Pons (tissue), 1 donor: Measurements from ENCODE around the gene INPP5E.

Experiments used
- DNase-seq: peaks from one replicate; pipeline ENCODE4 v3.0.0-alpha.2; 2016; ENCODE audit warnings: low spot score

Gene INPP5E

GRCh38 chr9:136403538-136403914, 36.1 kb downstream of the INPP5E start:
- no peak for DNase-seq

GRCh38 chr9:136402067-136402466, 37.6 kb downstream of the INPP5E start:
- no peak for DNase-seq

DNA sequence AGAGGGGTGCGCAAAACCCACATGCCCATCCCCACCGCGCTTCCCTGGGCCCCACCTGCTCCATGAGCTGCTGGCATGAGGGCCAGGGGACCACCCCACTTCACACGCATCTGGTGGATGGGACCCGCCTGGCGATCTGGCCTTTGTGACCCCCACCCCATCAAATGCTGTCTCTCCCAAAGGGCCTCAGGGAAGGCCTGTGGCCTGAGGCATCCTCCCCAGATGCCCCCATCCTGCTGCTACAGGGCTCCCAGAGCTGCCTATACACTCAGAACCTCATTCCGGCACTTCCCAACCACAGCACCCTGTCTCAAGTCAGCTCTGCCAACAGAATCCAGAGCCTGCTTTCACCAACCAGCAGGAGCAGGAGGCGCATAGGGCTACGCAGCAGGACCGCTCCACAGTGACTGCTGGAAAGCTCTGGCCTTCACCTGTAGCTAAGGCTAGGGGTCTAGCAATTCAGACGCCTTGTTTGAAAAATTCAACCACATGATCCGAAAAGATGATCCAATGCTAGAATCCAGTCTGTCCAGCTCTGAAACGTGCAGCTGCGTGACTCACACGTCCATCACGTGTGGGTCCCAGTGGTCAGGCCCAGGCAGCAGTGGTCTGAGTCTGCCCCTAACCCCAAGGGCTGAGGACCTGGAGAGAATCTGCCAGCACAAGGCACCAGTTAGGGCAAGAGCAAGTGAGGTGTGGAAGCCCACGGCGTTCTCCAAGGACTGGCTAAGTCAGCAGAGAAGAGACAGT, 38.3 kb downstream of the INPP5E start:
- no peak for DNase-seq

DNA sequence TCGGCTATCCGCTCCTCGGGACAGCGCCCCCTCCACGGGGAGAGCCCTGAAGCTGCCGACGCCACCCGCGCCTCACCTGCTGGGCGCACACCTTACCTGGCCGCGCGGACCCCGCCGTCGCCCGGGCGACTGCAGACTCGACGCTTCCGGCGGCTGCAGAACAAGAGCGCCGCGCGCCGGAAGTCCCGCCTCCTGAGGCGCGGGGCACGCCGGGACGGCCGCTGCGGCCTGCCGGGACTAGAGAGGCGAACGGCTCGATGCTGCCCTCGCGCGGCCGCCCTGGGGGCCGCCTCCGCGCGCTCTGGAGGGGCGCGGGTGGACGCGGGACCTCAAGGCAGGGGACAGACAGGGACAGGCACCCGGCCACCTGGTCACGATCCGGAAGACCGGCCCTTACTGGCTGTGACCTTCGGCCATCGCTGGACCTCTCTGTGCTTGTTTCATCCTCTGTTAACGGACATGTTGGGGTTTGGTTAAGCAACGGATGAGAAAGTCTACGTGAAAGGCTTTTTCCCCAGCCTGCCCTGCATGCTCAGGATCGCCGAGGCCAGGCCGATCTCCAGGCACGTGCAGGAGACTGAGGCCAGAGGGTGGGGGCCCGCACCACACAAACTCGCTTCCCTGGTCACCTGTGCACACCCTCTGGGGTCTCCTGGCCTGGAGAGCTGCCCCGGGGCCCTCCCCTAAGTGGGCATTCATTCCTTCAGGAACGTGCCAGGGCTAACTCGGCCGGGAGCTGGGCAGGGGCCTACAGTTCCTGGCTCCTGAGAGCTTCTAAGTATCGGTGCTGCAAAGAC, 39.4 kb downstream of the INPP5E start, which contains the start of gene SNAPC4:
Gene SNAPC4, minus strand, starts transcription at position 133 of the 797 bp plus-strand sequence. CDS start 1,742 bp downstream, outside the sequence.
- peak; percentile 72 for DNase-seq

- DNase-seq, result no peak
Measured at GRCh38 chr9:136399176-136400037, 40.2 kb downstream of the INPP5E start.

- no peak for DNase-seq
Measured at GRCh38 chr9:136398286-136398685, 41.4 kb downstream of the INPP5E start.

GRCh38 chr9:136397643-136398042, 42.0 kb downstream of the INPP5E start:
- no peak for DNase-seq

DNA sequence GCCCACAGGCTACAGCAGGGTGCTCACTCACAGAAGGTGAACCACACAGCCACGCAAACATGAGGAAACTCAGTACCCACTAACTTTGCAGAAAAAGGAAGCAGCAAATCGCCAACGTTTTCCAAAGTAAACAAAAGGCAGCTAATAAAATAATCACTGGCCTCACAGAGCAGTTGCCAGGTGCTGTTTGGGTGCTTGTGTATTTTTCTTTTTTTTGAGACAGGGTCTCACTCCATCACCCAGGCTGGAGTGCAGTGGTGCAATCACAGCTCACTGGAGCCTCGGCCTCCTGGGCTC, 43.5 kb downstream of the INPP5E start:
- DNase-seq, result no peak

DNA sequence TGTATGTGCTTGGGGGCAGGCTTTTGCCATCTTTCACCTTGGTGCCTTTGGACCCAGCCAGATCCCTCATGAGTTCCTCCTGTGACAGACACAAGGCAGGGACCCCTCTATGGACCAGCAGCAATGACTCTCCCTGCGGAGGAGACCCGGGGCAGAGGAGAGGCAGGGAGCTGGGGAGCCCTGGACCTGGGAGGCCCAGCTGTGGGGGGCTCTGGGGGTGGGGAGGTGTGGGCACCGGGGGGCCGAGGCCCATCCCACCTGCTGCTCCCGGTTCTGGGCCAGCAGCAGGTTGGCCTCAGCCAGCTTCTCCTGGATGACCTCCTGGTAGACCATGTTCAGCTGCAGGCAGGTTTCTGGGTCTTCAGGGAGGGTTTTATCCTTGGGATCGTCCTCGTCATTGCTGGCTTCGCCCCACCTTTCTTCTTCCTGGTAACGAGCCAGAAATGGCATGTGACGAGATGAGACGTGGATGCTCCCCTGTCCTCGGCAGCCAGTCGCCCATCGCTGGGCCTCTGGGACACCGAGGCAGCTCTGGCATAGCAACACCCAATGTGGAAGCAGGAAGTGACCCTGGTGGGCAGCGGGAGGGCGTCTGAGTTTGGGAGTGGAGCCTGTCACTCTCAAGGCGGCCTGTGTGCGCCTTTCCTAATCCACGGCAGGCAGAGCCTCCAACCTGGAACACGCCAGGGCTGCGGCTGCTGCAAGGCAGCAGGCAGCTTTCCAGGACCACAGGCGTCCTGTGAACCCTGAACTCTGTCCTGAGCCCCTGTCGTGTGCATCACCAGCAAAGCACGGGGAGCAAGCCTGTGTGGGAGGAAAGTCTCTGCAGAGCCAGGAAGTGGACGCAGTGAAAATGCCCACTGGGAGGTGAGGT, 44.1 kb downstream of the INPP5E start:
- DNase-seq, result no peak

DNA sequence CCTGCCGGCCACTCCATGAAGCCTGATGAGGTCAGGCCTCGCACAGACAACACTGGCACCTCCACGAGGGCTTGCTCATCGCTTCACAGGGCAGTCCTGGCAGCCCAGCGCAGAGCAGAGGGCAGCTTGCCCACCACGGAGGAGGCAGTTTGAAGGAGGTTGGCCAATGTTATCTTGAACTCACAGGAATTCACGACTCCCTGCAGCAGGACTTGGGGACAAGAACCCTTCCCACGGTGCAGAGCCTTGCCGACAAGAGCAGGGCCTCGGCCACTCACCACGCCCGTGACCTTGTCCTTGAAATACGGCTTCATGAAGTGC, 44.7 kb downstream of the INPP5E start:
- no peak for DNase-seq

GRCh38 chr9:136394312-136395019, 45.2 kb downstream of the INPP5E start:
- DNase-seq, result no peak

DNA sequence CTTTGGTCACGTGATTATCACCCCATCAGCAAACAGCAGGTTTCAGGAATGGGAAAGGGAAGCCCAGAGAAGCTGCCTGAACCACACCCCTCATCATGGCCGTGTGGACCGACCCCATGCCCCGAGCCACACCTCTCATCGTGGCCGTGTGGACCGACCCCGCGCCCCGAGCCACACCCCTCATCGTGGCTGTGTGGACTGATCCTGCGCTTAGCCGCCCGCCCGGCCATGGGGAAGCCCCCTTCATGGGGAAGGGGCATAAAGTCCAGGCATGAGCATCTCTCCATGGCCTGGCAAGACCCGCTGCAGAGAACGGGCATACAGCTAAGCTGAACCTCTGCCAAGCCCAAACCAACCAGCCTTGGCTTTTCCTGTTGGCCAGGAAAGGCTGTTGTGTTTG, 46.1 kb downstream of the INPP5E start:
- no peak for DNase-seq

DNA sequence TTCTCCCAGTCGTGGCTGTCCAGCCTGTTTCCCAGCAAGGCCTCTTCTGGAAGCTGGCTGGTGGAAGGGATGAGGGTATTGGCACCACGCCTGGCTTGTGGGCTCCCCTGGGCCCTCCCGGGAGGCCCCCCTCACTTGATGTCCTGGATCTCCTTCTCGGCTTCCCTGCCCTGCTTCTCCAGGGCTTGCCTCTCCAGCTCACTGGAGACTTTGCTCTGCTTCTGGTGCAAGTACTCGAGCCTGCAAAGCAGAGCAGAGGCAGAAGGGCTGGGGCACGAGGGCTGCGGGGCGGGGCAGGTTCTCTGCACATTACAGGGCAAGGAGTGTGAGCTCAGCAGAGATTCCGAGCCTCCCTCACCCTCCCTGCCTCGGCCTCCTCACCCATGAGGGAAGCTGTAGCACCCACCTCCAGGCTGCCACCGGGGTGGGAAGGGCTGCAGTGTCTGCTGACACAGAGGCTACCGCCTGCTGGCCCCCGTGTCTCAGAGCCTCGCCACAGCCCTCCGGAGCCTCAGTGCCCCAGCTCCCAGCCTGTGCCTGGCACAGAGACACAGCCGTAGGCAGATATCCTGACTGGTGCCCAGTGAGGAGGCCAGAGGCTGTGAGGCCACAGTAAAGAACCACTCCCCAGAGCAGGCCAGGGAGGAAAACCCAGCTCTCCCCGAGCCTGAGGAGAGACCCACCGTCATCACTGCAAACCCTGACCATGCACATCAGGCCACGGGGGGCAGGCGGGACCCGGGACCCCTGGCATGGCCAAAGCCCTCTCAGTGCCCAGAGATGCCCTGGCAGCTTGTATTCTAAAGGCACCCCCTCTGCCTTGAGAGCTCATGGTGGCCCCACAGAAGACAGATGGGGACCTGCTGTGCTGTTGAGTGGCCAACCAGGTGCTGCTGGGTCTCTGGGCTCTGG, 46.9 kb downstream of the INPP5E start:
- no peak for DNase-seq

GRCh38 chr9:136391737-136392537, 47.7 kb downstream of the INPP5E start:
- no peak for DNase-seq

DNA sequence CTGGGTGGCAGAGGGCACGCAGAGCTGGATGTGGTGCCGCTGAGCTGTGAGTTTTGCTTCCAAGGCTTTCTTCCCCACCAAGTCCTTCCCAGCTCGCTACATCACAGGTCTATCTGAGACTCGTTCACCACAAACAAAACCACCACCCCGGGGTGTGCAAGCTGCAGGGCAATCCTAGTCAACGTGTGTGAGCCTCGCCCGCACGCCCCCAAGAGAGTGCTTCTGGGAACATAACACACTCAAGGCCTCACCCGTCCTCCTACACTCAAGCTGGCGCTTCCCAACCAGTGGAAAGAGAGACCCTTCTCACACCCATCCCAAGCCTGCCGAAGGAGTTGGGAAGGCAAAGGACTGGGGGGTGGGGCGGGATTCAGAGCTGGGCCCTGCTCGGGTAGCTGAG, 50.2 kb downstream of the INPP5E start:
- DNase-seq, result no peak

GRCh38 chr9:136387217-136387616, 52.4 kb downstream of the INPP5E start:
- no peak for DNase-seq

DNA sequence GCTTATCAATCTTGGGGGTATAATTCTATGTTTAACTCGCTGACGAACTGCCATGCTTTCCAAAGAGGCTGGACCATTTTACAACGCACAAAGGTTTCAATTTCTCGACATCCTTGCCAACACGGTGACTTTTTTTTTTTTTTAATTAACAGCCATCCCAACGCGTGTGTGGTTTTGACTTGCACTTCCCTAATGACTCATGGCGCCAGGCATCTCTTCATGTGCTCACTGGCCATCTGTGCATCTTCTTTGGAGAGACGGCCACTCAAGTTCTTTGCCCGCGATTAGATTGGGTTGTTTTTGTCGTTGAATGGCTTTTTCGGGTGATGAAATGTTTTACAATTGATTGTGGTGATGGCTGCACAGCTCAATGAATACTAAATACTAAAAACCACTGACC, 53.6 kb downstream of the INPP5E start:
- no peak for DNase-seq

GRCh38 chr9:136385015-136385414, 54.6 kb downstream of the INPP5E start:
- DNase-seq, result no peak

- DNase-seq, result no peak
Measured at GRCh38 chr9:136383436-136383835, 56.2 kb downstream of the INPP5E start.
